ENCODE data around the gene BCOR. TPM values are rescaled to one million over a fixed set of nuclear protein-coding genes. Genes with fewer than 3 reads are reported as not detected.

BCOR gene
- total and polyA plus RNA-seq, 7 donors = 6.4 to 24.3 (median 18.3) TPM

GRCh38 chrX:40107291-40108161, 9.8 kb upstream of the BCOR start:
- Histone ChIP-seq H3K36me3 (ENCODE audit: insufficient read depth in 1 of 2, low read depth in 1 of 2) (no peaks in the 10 kb centered on the region), H3K27ac (peak overlapping the region; percentile 93), H3K4me3 (peak overlapping the region; percentile 67), H3K9me3 (no peaks in the 10 kb centered on the region), H3K4me1 (peaks cover 23% of the 10 kb centered on the region), H3K27me3 (ENCODE audit: insufficient read depth in 3 of 3, low read length in 2 of 3) (peaks cover 0 to 79% (median 0%) of the 10 kb centered on the region in 3 donors)
- ATAC-seq (peak; percentile 44 to 59 (median 52)), DNase-seq (peak; percentile 74 to 85)
- 8 to 20% (median 8%) methylated on average over 29 to 76 of the region's 76 CpGs for WGBS, 3 donors
- intact Hi-C loops (cut with DNase I) = loop anchor here in 1 of 2 donors (1.0 kb wide), 1 partner anchor 47 kb away; no protein-coding TSS in a partner anchor
- TF ChIP-seq CTCF (IDR thresholded peaks at IDR 0.05) = no peak

GRCh38 chrX:40106676-40107290, 9.0 kb upstream of the BCOR start:
- Histone ChIP-seq H3K36me3 (ENCODE audit: insufficient read depth in 1 of 2, low read depth in 1 of 2) (no peaks in the 10 kb centered on the region), H3K4me3 (peak overlapping the region; percentile 67), H3K27me3 (ENCODE audit: insufficient read depth in 3 of 3, low read length in 2 of 3) (peaks cover 0 to 86% (median 0%) of the 10 kb centered on the region in 3 donors), H3K4me1 (peaks cover 23% of the 10 kb centered on the region), H3K27ac (peak overlapping the region; percentile 93), H3K9me3 (no peaks in the 10 kb centered on the region)
- no peak for DNase-seq
- intact Hi-C loops (cut with DNase I) = no loop called here
- no peak for TF ChIP-seq CTCF (IDR thresholded peaks at IDR 0.05)
- 2 to 7% (median 2%) methylated on average over 24 to 36 of the region's 36 CpGs for WGBS, 3 donors
- ATAC-seq = no peak

- Histone ChIP-seq H3K27ac (peak overlapping the region; percentile 93), H3K4me3 (peak overlapping the region; percentile 67), H3K4me1 (peaks cover 23% of the 10 kb centered on the region), H3K27me3 (ENCODE audit: insufficient read depth in 3 of 3, low read length in 2 of 3) (peaks cover 0 to 88% (median 0%) of the 10 kb centered on the region in 3 donors), H3K36me3 (ENCODE audit: insufficient read depth in 1 of 2, low read depth in 1 of 2) (no peaks in the 10 kb centered on the region), H3K9me3 (no peaks in the 10 kb centered on the region)
- ATAC-seq (peak in 3 of 4 donors; percentile 14 to 35 (median 16)), DNase-seq (peak; percentile 80)
- WGBS, 3 donors = 0 to 7% (median 0%) methylated on average over 11 to 81 of the region's 85 CpGs
- intact Hi-C loops (cut with DNase I) = no loop called here
- TF ChIP-seq CTCF (IDR thresholded peaks at IDR 0.05) = no peak
Observed at GRCh38 chrX:40105835-40106675, 8.3 kb upstream of the BCOR start.

GRCh38 chrX:40104985-40105834, 7.5 kb upstream of the BCOR start:
- H3K4me1 ChIP-seq = peaks cover 23% of the 10 kb centered on the region
- no peaks in the 10 kb centered on the region for H3K9me3 ChIP-seq
- peaks cover 0 to 88% (median 0%) of the 10 kb centered on the region in 3 donors for H3K27me3 ChIP-seq (ENCODE audit: insufficient read depth in 3 of 3, low read length in 2 of 3)
- intact Hi-C loops (cut with DNase I) = no loop called here
- no peak for TF ChIP-seq CTCF (IDR thresholded peaks at IDR 0.05)
- WGBS, 3 donors = 0 to 9% (median 0%) methylated on average over 31 to 92 of the region's 94 CpGs
- peak; percentile 37 to 43 (median 39) for ATAC-seq
- peak overlapping the region; percentile 67 for H3K4me3 ChIP-seq
- H3K36me3 ChIP-seq (ENCODE audit: insufficient read depth in 1 of 2, low read depth in 1 of 2) = no peaks in the 10 kb centered on the region
- peak; percentile 54 to 75 for DNase-seq
- peak overlapping the region; percentile 93 for H3K27ac ChIP-seq

Data from psoas muscle (tissue), 8 donors.